Measurements from ENCODE around the gene POLR2F. TPM values are rescaled to one million over a fixed set of nuclear protein-coding genes. Genes with fewer than 3 reads are reported as not detected.

Gene POLR2F
- total RNA-seq, 1 donor from 2014 or later = 204 TPM

DNA sequence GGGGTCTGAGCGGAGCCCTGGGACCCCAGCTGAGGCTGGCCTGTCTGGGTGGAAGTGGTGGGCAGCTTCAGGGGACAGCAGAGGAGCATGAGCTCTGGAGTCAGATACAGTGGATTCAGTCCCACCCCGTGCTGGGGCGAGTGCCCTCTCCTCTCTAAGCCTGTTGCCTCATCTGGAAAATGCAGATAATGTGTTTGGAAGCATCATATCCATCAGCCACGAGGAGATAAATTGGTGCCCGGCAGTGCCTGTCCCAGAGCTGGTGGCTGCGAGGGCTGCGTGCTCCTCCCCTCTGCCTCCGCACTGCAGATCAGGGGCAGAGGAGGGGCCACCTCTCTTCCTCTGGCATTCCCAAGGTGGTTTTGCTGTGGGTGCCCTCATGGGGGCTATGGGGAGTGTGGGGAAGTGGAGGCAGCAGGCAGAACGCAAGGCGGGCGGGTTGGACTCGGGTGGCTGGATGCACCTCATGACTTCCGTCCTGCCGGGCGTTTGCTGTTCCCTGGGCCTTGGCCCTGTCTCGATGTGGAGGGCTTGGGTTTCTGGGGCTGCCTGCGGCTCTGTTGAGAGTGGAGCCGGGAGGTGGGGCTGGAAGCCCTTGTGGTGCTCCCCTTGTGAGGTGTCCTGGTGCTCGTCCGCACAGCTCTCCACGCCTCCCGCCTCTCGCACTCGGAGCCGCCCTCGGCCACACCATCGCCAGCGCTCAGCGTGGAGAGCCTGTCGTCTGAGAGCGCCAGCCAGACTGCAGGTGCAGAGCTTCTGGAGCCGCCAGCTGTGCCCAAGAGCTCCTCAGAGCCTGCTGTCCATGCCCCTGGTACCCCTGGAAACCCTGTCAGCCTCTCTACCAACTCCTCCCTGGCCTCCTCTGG, 26.5 kb upstream of the POLR2F start:
- no peaks in the 10 kb centered on the region for H3K4me1 ChIP-seq
- no peaks in the 10 kb centered on the region for H3K9me3 ChIP-seq
- H3K27me3 ChIP-seq = no peaks in the 10 kb centered on the region
- H3K36me3 ChIP-seq = peaks cover 67 to 73% of the 10 kb centered on the region in 2 donors
- no peak for TF ChIP-seq CTCF (IDR thresholded peaks at IDR 0.05)
- no peak overlapping the region for H3K4me3 ChIP-seq
- H3K27ac ChIP-seq = no peak overlapping the region
- intact Hi-C loops (cut with DNase I) = no loop called here
- DNase-seq (ENCODE audit: low spot score in 2 of 2) = no peak

- Histone ChIP-seq H3K4me1 (no peaks in the 10 kb centered on the region), H3K27ac (no peak overlapping the region), H3K9me3 (no peaks in the 10 kb centered on the region), H3K36me3 (peaks cover 72 to 73% of the 10 kb centered on the region in 2 donors), H3K27me3 (no peaks in the 10 kb centered on the region), H3K4me3 (no peak overlapping the region)
- TF ChIP-seq CTCF (IDR thresholded peaks at IDR 0.05) = no peak
- no peak for DNase-seq (ENCODE audit: low spot score in 2 of 2)
- intact Hi-C loops (cut with DNase I) = no loop called here
These were observed 25.9 kb upstream of the POLR2F start for GRCh38 chr22:37927637-37927936.

DNA sequence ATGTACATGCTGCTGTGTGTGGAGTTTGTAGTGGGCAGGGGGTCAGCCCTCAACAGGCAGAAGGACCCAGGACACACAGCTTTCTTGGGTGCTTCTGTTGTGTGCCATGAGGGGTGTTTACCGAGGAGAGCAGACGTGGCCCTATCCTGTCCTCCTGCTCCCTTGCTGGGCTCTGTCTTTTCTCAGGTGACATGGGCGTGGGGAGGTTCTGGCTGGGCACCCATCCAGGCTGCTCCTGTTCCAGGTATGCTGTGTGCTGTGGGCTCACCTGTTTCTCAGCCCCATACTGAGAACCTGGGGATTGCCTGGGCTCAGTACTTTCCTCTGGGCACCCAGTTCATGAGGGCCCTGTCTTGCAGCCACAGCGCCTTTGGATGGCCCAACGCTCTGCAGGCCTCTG, 24.1 kb upstream of the POLR2F start:
- DNase-seq (ENCODE audit: low spot score in 2 of 2) = no peak
- TF ChIP-seq CTCF (IDR thresholded peaks at IDR 0.05) = no peak
- peaks cover 61 to 65% of the 10 kb centered on the region in 2 donors for H3K36me3 ChIP-seq
- H3K4me1 ChIP-seq = peaks cover 3 to 11% of the 10 kb centered on the region in 2 donors
- no peaks in the 10 kb centered on the region for H3K27me3 ChIP-seq
- intact Hi-C loops (cut with DNase I) = no loop called here
- H3K27ac ChIP-seq = no peak overlapping the region
- no peaks in the 10 kb centered on the region for H3K9me3 ChIP-seq
- H3K4me3 ChIP-seq = no peak overlapping the region

GRCh38 chr22:37930270-37930951, 23.1 kb upstream of the POLR2F start:
- Histone ChIP-seq H3K27me3 (no peaks in the 10 kb centered on the region), H3K4me3 (no peak overlapping the region), H3K4me1 (peaks cover 4 to 15% of the 10 kb centered on the region in 2 donors), H3K9me3 (no peaks in the 10 kb centered on the region), H3K36me3 (peaks cover 52 to 55% of the 10 kb centered on the region in 2 donors), H3K27ac (peak overlapping the region; percentile 14 to 34)
- intact Hi-C loops (cut with DNase I) = loop anchor here (5.0 kb wide), 1 partner anchor 38 kb away; no protein-coding TSS in a partner anchor
- peak in 2 of 3 experiments; percentile 29 to 39 for TF ChIP-seq CTCF (IDR thresholded peaks at IDR 0.05)
- DNase-seq (ENCODE audit: low spot score in 2 of 2) = no peak

GRCh38 chr22:37930952-37931440, 22.5 kb upstream of the POLR2F start:
- no peak for DNase-seq (ENCODE audit: low spot score in 2 of 2)
- Histone ChIP-seq H3K36me3 (peaks cover 46 to 49% of the 10 kb centered on the region in 2 donors), H3K4me1 (peaks cover 4 to 15% of the 10 kb centered on the region in 2 donors), H3K4me3 (no peak overlapping the region), H3K27me3 (no peaks in the 10 kb centered on the region), H3K9me3 (no peaks in the 10 kb centered on the region), H3K27ac (peak overlapping the region in 1 of 2 donors; percentile 14)
- no peak for TF ChIP-seq CTCF (IDR thresholded peaks at IDR 0.05)
- intact Hi-C loops (cut with DNase I) = loop anchor here (5.0 kb wide), 1 partner anchor 39 kb away; no protein-coding TSS in a partner anchor

Data from ascending aorta (tissue), 2 donors.